Activated CD4-positive, alpha-beta T cell treated with anti-CD3 and anti-CD28 coated beads, Interleukin-2, amount 10 ng/mL, durations not matched to agents 24 days and 14 days (primary cell): ENCODE data around the gene LRRC32. TPM values are rescaled to one million over a fixed set of nuclear protein-coding genes. Genes with fewer than 3 reads are reported as not detected.

Experiments used
- DNase-seq: peaks from one replicate; pipeline ENCODE4 v3.0.0; 2022
- H3K27ac Mint-ChIP-seq: one replicate; pipeline ENCODE4 v1.8.0; 2022; ENCODE audit warnings: mild to moderate bottlenecking, mixed read lengths
- H3K27me3 Mint-ChIP-seq: one replicate; pipeline ENCODE4 v1.8.0; 2022; ENCODE audit warnings: mixed read lengths
- H3K36me3 Mint-ChIP-seq: one replicate; pipeline ENCODE4 v1.8.0; 2022; ENCODE audit warnings: low read depth, mild to moderate bottlenecking, mixed read lengths
- H3K4me1 Mint-ChIP-seq: one replicate; pipeline ENCODE4 v1.8.0; 2021; ENCODE audit warnings: mixed read lengths
- H3K4me3 Mint-ChIP-seq: one replicate; pipeline ENCODE4 v1.8.0; 2022; ENCODE audit warnings: mild to moderate bottlenecking, moderate library complexity, mixed read lengths
- H3K9me3 Mint-ChIP-seq: one replicate; pipeline ENCODE4 v1.8.0; 2021; ENCODE audit warnings: mixed read lengths
- intact Hi-C: fragments of 100-400 bp; cut with micrococcal nuclease; formaldehyde crosslinking; loops from one replicate; pipeline ENCODE4 v1.15.1; 2023
- total RNA-seq: library from RNA; stranded (reverse); gene quantifications from 2 replicates; pipeline ENCODE4 v1.2.3, GENCODE V29; 2022

LRRC32 gene
- total RNA-seq, 1 donor from 2014 or later: 8.6 TPM

DNA sequence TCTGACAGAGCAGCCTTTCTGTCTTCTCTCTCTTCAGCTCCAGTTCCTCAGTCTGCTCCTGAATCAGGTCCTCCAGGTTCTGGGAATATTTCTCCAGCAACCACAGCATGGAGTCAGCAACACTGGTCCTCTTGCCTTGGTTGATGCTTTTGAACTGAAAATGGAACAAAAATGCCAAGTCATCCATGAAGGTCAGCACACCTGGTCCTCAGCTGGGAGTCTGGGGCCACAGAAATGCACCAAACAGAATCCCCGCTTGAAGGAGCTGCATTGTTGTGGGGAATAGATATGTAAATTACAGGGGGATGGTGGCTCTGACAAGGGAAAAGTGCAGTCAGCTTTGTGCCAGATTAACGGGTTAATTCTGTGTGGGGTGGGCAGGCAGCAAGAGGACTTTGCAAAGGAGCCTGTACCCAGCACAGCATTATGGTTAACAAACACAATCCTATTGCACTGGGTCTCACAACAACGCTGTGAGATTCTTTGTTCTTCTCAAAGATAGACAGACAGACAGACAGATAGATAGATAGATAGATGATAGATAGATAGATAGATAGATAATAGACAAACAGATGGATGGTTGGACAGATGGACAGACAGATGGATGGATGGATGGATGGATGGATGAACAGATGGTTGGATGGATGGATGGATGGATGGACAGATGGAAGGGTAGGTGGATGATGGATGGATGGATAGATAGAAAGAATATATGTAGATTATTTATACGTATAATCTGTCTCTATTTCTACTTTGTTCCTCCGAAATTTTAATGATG, 33.8 kb upstream of the LRRC32 start:
- no peaks in the 10 kb centered on the region for H3K36me3 Mint-ChIP-seq
- no peaks in the 10 kb centered on the region for H3K4me1 Mint-ChIP-seq

DNA sequence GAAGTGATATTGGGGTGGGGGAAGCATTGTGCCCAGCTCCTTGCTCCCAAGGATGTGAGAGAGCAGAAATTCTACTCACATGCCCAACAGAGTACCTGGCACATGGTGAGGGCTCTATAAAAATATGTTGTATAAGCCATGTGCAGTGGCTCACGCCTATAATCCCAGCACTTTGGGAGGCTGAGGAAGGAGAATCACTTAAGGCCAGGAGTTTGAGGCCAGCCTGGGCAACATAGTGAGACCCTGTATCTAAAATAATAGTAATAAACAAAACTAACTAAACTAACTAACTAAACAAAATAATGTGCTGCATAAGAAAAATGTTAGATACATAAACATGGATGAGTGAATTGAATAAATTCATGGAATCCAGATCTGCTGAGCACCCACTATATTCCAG, 33.2 kb upstream of the LRRC32 start:
- Mint-ChIP-seq H3K4me1 (no peaks in the 10 kb centered on the region), H3K27me3 (peaks cover 6% of the 10 kb centered on the region), H3K4me3 (no peak overlapping the region), H3K9me3 (no peaks in the 10 kb centered on the region), H3K36me3 (no peaks in the 10 kb centered on the region), H3K27ac (no peak overlapping the region)
- no peak for DNase-seq
- intact Hi-C loops: no loop called here

More for the DNA sequence above, 33.8 kb upstream of the LRRC32 start:
- Mint-ChIP-seq H3K27me3 (peaks cover 6% of the 10 kb centered on the region), H3K9me3 (no peaks in the 10 kb centered on the region), H3K27ac (no peak overlapping the region), H3K4me3 (no peak overlapping the region)
- DNase-seq: no peak
- intact Hi-C loops: no loop called here

DNA sequence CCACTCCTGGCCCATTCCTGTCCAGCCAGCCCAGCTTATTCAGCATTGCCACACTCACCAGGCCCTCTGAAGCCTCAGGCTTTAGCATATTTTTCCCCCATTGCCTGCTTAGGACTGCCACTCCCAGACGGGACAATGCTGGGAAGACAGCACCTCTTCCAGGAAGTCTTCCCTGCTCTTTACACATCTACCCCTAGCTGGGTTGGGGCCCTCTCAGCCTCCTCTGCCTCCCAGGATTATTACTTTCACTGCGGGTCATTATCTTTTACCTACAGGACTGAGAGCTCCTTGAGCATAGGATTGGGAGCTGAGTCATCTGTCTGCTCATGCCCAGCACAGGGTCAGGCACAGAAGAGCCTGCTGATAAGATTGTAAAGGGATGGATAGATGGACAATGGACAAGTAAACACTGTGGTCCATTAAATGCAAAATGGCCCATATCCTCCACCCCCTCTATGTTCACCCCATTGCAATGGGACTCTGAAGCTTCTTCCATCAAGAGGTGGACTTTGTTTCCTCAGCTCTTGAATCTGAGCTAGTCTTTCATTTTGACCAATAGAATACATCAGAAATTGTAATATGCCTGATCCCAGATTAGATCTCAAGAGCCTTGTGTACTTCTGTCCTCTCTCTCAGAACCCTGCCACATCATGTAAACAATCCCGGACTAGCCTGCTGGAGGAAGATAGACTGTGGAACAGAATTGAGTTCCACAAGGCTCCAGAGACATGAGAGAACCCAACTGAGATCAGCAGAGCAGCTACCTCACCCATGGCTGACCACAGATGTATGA, 32.0 kb upstream of the LRRC32 start:
- H3K4me3 Mint-ChIP-seq: no peak overlapping the region
- no peak for DNase-seq
- H3K9me3 Mint-ChIP-seq: no peaks in the 10 kb centered on the region
- H3K4me1 Mint-ChIP-seq: no peaks in the 10 kb centered on the region
- peaks cover 6% of the 10 kb centered on the region for H3K27me3 Mint-ChIP-seq
- H3K27ac Mint-ChIP-seq: no peak overlapping the region
- no peaks in the 10 kb centered on the region for H3K36me3 Mint-ChIP-seq
- intact Hi-C loops: no loop called here

DNA sequence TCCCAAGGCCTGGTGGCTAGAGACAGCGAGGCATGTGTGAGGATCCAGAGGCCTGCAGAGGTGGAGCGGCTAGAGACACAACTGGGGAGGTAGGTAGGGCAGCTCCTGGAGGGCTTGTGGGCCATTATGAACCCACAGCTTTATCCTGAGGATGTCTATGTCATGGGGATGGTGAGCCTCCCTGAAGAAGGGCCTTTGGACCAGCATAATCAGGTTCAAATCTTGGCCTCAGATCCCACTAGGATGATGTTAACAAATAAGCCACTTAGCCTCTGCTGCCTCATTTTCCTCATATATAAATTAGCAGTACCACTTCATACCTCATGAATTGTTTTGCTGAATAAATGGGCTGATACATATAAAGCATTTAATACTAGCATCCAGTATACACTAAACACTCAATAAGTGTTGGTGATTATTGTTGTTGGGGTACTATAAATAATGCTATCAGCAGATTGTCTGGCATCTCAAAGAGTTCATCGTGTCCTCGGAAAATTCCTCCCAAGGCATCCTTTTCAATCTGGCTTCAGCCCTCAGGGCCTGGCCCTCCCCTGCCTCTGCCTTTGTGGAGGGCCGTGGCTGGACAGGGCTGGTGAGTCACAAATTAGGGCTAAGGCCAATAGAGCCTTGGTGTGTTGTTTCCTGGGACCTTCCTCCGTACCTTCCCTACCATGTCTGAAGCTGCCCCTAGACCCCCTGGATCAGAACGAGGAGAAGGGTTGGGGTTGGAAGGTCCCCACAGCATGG, 30.9 kb upstream of the LRRC32 start:
- H3K36me3 Mint-ChIP-seq: no peaks in the 10 kb centered on the region
- DNase-seq: no peak
- peaks cover 6% of the 10 kb centered on the region for H3K27me3 Mint-ChIP-seq
- no peak overlapping the region for H3K4me3 Mint-ChIP-seq
- no peaks in the 10 kb centered on the region for H3K4me1 Mint-ChIP-seq
- H3K27ac Mint-ChIP-seq: no peak overlapping the region
- intact Hi-C loops: no loop called here
- no peaks in the 10 kb centered on the region for H3K9me3 Mint-ChIP-seq

- Mint-ChIP-seq H3K27me3 (peaks cover 5% of the 10 kb centered on the region), H3K9me3 (no peaks in the 10 kb centered on the region)
- DNase-seq: no peak
These were observed 29.9 kb upstream of the LRRC32 start for GRCh38 chr11:76700177-76701100.

DNA sequence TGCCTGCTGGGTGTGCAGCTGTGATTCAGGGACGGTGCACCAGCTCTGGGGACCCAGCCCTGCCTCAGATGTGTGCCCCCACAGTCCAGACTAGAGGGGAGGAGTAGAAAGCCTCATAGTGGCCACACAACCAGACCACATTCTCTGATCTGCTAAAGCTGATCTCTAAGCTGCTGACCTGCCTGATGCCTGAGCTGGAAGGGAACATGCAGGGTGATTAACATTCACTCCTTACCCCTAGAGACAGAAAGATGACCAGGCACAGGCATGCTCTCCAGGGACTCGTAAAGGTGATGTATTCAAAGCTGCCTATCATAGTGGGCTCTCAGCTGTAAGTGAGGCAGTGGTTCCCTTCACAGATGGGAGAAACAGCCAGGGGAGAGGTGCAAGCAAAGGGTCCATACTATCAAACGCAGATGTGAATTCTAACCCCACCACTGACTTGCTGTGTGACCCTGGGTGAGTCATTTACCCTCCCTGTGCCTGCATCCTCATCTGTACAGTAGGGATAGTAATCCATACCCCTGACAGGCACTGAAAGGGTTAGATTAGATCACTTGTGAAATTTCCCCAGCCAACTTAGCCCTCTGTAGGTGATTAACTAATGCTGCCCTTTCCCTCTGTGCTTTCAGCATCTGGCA, 29.0 kb upstream of the LRRC32 start:
- Mint-ChIP-seq H3K36me3 (no peaks in the 10 kb centered on the region), H3K27ac (no peak overlapping the region), H3K9me3 (no peaks in the 10 kb centered on the region), H3K4me1 (peaks cover 5% of the 10 kb centered on the region), H3K4me3 (no peak overlapping the region), H3K27me3 (peaks cover 1% of the 10 kb centered on the region)
- DNase-seq: no peak
- intact Hi-C loops: no loop called here

More at GRCh38 chr11:76700177-76701100, 29.9 kb upstream of the LRRC32 start:
- peak overlapping the region; percentile 2 for H3K27ac Mint-ChIP-seq
- H3K4me3 Mint-ChIP-seq: no peak overlapping the region
- H3K4me1 Mint-ChIP-seq: peaks cover 5% of the 10 kb centered on the region
- H3K36me3 Mint-ChIP-seq: no peaks in the 10 kb centered on the region
- intact Hi-C loops: no loop called here

- peaks cover 5% of the 10 kb centered on the region for H3K4me1 Mint-ChIP-seq
- no peak overlapping the region for H3K27ac Mint-ChIP-seq
- intact Hi-C loops: no loop called here
- no peaks in the 10 kb centered on the region for H3K27me3 Mint-ChIP-seq
- no peak overlapping the region for H3K4me3 Mint-ChIP-seq
- DNase-seq: no peak
- no peaks in the 10 kb centered on the region for H3K9me3 Mint-ChIP-seq
- H3K36me3 Mint-ChIP-seq: no peaks in the 10 kb centered on the region
These were observed 27.9 kb upstream of the LRRC32 start for GRCh38 chr11:76698321-76699043.

GRCh38 chr11:76696756-76697155, 26.2 kb upstream of the LRRC32 start:
- intact Hi-C loops: no loop called here
- DNase-seq: no peak
- H3K36me3 Mint-ChIP-seq: no peaks in the 10 kb centered on the region
- H3K27me3 Mint-ChIP-seq: peaks cover 4% of the 10 kb centered on the region
- no peak overlapping the region for H3K4me3 Mint-ChIP-seq
- no peaks in the 10 kb centered on the region for H3K9me3 Mint-ChIP-seq
- H3K27ac Mint-ChIP-seq: no peak overlapping the region
- H3K4me1 Mint-ChIP-seq: peaks cover 5% of the 10 kb centered on the region

DNA sequence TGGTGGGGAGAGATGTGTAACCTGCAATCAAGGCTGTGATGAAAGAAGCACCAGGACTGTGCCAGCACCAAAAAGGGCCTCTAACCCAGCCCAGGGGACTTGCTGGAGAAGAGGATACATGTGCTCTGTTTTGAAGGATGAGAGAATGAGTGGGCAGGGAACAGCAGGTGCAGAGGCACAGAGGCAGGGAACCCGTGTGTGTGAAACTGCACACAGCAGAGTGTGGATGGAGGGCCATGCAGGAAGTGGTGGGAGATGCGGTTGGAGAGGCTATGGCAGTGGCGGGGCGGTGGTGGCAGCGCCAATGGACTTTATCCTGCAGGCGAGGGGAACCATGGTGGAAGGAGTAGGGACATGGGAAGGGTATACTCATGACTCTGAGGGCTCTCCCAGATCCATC, 25.2 kb upstream of the LRRC32 start:
- Mint-ChIP-seq H3K27ac (no peak overlapping the region), H3K4me1 (peaks cover 5% of the 10 kb centered on the region), H3K27me3 (peaks cover 4% of the 10 kb centered on the region), H3K4me3 (no peak overlapping the region), H3K36me3 (no peaks in the 10 kb centered on the region), H3K9me3 (no peaks in the 10 kb centered on the region)
- DNase-seq: no peak
- intact Hi-C loops: no loop called here

- Mint-ChIP-seq H3K27me3 (peaks cover 4% of the 10 kb centered on the region), H3K4me1 (peaks cover 5% of the 10 kb centered on the region), H3K4me3 (no peak overlapping the region), H3K27ac (no peak overlapping the region), H3K36me3 (no peaks in the 10 kb centered on the region), H3K9me3 (no peaks in the 10 kb centered on the region)
- intact Hi-C loops: no loop called here
- no peak for DNase-seq
These were observed 24.6 kb upstream of the LRRC32 start for GRCh38 chr11:76695133-76695532.

GRCh38 chr11:76694664-76695063, 24.1 kb upstream of the LRRC32 start:
- Mint-ChIP-seq H3K36me3 (no peaks in the 10 kb centered on the region), H3K9me3 (no peaks in the 10 kb centered on the region), H3K4me1 (peaks cover 5% of the 10 kb centered on the region), H3K27me3 (peaks cover 4% of the 10 kb centered on the region), H3K4me3 (no peak overlapping the region), H3K27ac (no peak overlapping the region)
- DNase-seq: no peak
- intact Hi-C loops: no loop called here

- peaks cover 4% of the 10 kb centered on the region for H3K27me3 Mint-ChIP-seq
- no peak for DNase-seq
- no peak overlapping the region for H3K4me3 Mint-ChIP-seq
- H3K27ac Mint-ChIP-seq: no peak overlapping the region
- peaks cover 5% of the 10 kb centered on the region for H3K4me1 Mint-ChIP-seq
- no peaks in the 10 kb centered on the region for H3K36me3 Mint-ChIP-seq
- intact Hi-C loops: no loop called here
- no peaks in the 10 kb centered on the region for H3K9me3 Mint-ChIP-seq
These were observed 23.3 kb upstream of the LRRC32 start for GRCh38 chr11:76693806-76694205.
